ENCODE measurements around the gene KLHL1.

KLHL1 gene

GRCh38 chr13:69677343-69677742, 430.9 kb downstream of the KLHL1 start:
- no peak for DNase-seq (ENCODE audit: low read depth)

- no peak for DNase-seq (ENCODE audit: low read depth)
Measured at GRCh38 chr13:69676286-69676685, 432.0 kb downstream of the KLHL1 start.

- DNase-seq (ENCODE audit: low read depth): no peak
Measured at GRCh38 chr13:69660155-69660554, 448.1 kb downstream of the KLHL1 start.

GRCh38 chr13:69657676-69658075, 450.6 kb downstream of the KLHL1 start:
- no peak for DNase-seq (ENCODE audit: low read depth)

- no peak for DNase-seq (ENCODE audit: low read depth)
Measured at GRCh38 chr13:69654392-69654791, 453.9 kb downstream of the KLHL1 start.
